ENCODE data around the gene PAFAH1B1.
A peak's percentile ranks its signal among the peaks of the same experiment; 100 is the strongest.

PAFAH1B1 gene

DNA sequence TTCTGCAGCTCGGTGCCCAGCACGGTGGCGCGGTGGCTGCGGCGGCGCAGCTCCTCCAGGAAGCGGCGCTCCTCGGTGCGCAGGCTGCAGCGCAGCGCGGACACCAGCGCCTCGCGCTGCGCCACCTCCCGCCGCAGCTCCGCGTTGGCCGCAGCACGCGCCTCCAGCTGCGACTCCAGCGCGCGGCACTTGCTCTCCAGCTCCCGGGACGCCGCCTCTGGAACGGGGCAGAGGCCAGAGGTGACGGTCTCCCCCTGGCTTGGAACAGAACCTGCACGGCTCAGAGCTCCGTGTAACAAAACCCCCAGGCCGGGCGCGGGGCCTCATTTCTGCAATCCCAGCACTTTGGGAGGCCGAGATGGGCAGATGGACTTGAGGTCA, 131.3 kb downstream of the PAFAH1B1 start (continued):
- TF ChIP-seq ZNF175 (tag by site-specific recombination; IDR thresholded peaks at IDR 0.05) (no peak), ZNF341 (tag by site-specific recombination; IDR thresholded peaks at IDR 0.05; ENCODE audit: low read depth) (peak; percentile 66), GLI4 (tag by site-specific recombination; IDR thresholded peaks at IDR 0.05) (no peak), ZNF558 (tag by site-specific recombination; IDR thresholded peaks at IDR 0.05) (no peak), ZNF544 (tag by site-specific recombination; IDR thresholded peaks at IDR 0.05) (no peak), EGR2 (tag by site-specific recombination; IDR thresholded peaks at IDR 0.05; ENCODE audit: low read depth) (no peak), ZNF623 (tag by site-specific recombination; IDR thresholded peaks at IDR 0.05) (no peak), OSR2 (tag by site-specific recombination; IDR thresholded peaks at IDR 0.05) (peak; percentile 34; the same call in 1 of the 2 replicates), ZIC2 (tag by site-specific recombination; IDR thresholded peaks at IDR 0.05) (peak; percentile 51), ZNF132 (tag by site-specific recombination; IDR thresholded peaks at IDR 0.05; ENCODE audit: borderline replicate concordance) (no peak), ZNF768 (tag by site-specific recombination; IDR thresholded peaks at IDR 0.05) (no peak), KLF1 (tag by site-specific recombination; IDR thresholded peaks at IDR 0.05) (no peak), KLF16 (tag by site-specific recombination; IDR thresholded peaks at IDR 0.05) (no peak), ZNF571 (tag by site-specific recombination; IDR thresholded peaks at IDR 0.05) (no peak), ZNF791 (tag by site-specific recombination; IDR thresholded peaks at IDR 0.05) (no peak), ZNF530 (tag by site-specific recombination; IDR thresholded peaks at IDR 0.05; ENCODE audit: low read depth) (no peak), ZNF837 (tag by site-specific recombination; IDR thresholded peaks at IDR 0.05) (no peak), ZNF416 (tag by site-specific recombination; IDR thresholded peaks at IDR 0.05) (no peak)
- TF ChIP-seq, protein P1, sequence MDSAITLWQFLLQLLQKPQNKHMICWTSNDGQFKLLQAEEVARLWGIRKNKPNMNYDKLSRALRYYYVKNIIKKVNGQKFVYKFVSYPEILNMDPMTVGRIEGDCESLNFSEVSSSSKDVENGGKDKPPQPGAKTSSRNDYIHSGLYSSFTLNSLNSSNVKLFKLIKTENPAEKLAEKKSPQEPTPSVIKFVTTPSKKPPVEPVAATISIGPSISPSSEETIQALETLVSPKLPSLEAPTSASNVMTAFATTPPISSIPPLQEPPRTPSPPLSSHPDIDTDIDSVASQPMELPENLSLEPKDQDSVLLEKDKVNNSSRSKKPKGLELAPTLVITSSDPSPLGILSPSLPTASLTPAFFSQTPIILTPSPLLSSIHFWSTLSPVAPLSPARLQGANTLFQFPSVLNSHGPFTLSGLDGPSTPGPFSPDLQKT (IDR thresholded peaks at IDR 0.05; ENCODE audit: borderline replicate concordance, low read depth, low read length): no peak
- TF ChIP-seq, protein P2, sequence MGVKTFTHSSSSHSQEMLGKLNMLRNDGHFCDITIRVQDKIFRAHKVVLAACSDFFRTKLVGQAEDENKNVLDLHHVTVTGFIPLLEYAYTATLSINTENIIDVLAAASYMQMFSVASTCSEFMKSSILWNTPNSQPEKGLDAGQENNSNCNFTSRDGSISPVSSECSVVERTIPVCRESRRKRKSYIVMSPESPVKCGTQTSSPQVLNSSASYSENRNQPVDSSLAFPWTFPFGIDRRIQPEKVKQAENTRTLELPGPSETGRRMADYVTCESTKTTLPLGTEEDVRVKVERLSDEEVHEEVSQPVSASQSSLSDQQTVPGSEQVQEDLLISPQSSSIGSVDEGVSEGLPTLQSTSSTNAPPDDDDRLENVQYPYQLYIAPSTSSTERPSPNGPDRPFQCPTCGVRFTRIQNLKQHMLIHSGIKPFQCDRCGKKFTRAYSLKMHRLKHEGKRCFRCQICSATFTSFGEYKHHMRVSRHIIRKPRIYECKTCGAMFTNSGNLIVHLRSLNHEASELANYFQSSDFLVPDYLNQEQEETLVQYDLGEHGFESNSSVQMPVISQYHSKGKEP (tag by site-specific recombination; IDR thresholded peaks at IDR 0.05): peak; percentile 59
- TF ChIP-seq, protein P3, sequence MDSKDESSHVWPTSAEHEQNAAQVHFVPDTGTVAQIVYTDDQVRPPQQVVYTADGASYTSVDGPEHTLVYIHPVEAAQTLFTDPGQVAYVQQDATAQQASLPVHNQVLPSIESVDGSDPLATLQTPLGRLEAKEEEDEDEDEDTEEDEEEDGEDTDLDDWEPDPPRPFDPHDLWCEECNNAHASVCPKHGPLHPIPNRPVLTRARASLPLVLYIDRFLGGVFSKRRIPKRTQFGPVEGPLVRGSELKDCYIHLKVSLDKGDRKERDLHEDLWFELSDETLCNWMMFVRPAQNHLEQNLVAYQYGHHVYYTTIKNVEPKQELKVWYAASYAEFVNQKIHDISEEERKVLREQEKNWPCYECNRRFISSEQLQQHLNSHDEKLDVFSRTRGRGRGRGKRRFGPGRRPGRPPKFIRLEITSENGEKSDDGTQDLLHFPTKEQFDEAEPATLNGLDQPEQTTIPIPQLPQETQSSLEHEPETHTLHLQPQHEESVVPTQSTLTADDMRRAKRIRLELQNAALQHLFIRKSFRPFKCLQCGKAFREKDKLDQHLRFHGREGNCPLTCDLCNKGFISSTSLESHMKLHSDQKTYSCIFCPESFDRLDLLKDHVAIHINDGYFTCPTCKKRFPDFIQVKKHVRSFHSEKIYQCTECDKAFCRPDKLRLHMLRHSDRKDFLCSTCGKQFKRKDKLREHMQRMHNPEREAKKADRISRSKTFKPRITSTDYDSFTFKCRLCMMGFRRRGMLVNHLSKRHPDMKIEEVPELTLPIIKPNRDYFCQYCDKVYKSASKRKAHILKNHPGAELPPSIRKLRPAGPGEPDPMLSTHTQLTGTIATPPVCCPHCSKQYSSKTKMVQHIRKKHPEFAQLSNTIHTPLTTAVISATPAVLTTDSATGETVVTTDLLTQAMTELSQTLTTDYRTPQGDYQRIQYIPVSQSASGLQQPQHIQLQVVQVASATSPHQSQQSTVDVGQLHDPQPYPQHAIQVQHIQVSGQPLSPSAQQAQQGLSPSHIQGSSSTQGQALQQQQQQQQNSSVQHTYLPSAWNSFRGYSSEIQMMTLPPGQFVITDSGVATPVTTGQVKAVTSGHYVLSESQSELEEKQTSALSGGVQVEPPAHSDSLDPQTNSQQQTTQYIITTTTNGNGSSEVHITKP (tag by site-specific recombination; IDR thresholded peaks at IDR 0.05): no peak
- TF ChIP-seq, protein P4, sequence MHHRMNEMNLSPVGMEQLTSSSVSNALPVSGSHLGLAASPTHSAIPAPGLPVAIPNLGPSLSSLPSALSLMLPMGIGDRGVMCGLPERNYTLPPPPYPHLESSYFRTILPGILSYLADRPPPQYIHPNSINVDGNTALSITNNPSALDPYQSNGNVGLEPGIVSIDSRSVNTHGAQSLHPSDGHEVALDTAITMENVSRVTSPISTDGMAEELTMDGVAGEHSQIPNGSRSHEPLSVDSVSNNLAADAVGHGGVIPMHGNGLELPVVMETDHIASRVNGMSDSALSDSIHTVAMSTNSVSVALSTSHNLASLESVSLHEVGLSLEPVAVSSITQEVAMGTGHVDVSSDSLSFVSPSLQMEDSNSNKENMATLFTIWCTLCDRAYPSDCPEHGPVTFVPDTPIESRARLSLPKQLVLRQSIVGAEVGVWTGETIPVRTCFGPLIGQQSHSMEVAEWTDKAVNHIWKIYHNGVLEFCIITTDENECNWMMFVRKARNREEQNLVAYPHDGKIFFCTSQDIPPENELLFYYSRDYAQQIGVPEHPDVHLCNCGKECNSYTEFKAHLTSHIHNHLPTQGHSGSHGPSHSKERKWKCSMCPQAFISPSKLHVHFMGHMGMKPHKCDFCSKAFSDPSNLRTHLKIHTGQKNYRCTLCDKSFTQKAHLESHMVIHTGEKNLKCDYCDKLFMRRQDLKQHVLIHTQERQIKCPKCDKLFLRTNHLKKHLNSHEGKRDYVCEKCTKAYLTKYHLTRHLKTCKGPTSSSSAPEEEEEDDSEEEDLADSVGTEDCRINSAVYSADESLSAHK (tag by site-specific recombination; IDR thresholded peaks at IDR 0.05): no peak
- TF ChIP-seq, protein P5, sequence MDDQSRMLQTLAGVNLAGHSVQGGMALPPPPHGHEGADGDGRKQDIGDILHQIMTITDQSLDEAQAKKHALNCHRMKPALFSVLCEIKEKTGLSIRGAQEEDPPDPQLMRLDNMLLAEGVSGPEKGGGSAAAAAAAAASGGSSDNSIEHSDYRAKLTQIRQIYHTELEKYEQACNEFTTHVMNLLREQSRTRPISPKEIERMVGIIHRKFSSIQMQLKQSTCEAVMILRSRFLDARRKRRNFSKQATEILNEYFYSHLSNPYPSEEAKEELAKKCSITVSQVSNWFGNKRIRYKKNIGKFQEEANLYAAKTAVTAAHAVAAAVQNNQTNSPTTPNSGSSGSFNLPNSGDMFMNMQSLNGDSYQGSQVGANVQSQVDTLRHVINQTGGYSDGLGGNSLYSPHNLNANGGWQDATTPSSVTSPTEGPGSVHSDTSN (CRISPR knock-in tag; IDR thresholded peaks at IDR 0.05): peak; percentile 84; the same call in 1 of the 2 replicates
- TF ChIP-seq, protein P6, sequence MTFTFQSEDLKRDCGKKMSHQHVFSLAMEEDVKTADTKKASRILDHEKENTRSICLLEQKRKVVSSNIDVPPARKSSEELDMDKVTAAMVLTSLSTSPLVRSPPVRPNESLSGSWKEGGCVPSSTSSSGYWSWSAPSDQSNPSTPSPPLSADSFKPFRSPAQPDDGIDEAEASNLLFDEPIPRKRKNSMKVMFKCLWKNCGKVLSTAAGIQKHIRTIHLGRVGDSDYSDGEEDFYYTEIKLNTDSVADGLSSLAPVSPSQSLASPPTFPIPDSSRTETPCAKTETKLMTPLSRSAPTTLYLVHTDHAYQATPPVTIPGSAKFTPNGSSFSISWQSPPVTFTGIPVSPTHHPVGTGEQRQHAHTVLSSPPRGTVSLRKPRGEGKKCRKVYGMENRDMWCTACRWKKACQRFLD (tag by site-specific recombination; IDR thresholded peaks at IDR 0.05): no peak
- TF ChIP-seq, protein P7, sequence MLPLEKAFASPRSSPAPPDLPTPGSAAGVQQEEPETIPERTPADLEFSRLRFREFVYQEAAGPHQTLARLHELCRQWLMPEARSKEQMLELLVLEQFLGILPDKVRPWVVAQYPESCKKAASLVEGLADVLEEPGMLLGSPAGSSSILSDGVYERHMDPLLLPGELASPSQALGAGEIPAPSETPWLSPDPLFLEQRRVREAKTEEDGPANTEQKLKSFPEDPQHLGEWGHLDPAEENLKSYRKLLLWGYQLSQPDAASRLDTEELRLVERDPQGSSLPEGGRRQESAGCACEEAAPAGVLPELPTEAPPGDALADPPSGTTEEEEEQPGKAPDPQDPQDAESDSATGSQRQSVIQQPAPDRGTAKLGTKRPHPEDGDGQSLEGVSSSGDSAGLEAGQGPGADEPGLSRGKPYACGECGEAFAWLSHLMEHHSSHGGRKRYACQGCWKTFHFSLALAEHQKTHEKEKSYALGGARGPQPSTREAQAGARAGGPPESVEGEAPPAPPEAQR (tag by site-specific recombination; IDR thresholded peaks at IDR 0.05): no peak
- TF ChIP-seq, protein P8, sequence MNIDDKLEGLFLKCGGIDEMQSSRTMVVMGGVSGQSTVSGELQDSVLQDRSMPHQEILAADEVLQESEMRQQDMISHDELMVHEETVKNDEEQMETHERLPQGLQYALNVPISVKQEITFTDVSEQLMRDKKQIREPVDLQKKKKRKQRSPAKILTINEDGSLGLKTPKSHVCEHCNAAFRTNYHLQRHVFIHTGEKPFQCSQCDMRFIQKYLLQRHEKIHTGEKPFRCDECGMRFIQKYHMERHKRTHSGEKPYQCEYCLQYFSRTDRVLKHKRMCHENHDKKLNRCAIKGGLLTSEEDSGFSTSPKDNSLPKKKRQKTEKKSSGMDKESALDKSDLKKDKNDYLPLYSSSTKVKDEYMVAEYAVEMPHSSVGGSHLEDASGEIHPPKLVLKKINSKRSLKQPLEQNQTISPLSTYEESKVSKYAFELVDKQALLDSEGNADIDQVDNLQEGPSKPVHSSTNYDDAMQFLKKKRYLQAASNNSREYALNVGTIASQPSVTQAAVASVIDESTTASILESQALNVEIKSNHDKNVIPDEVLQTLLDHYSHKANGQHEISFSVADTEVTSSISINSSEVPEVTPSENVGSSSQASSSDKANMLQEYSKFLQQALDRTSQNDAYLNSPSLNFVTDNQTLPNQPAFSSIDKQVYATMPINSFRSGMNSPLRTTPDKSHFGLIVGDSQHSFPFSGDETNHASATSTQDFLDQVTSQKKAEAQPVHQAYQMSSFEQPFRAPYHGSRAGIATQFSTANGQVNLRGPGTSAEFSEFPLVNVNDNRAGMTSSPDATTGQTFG (tag by site-specific recombination; IDR thresholded peaks at IDR 0.05; ENCODE audit: borderline replicate concordance): no peak

Data from HEK293 (cell line).